Measurements from ENCODE around the gene ACTG1.

ACTG1 gene

GRCh38 chr17:81514739-81515529 is 2.3 kb upstream of the ACTG1 start:
- H3K4me3 ChIP-seq (ENCODE audit: low read length), result peak overlapping the region; percentile 83
- no peak for TF ChIP-seq CTCF (conservative IDR thresholded peaks at IDR 0.05; ENCODE audit: low read length)
- DNase-seq (ENCODE audit: low read depth), result peak; percentile 87

- peak overlapping the region; percentile 69 for H3K4me3 ChIP-seq (ENCODE audit: low read length)
- TF ChIP-seq CTCF (conservative IDR thresholded peaks at IDR 0.05; ENCODE audit: low read length), result no peak
- DNase-seq (ENCODE audit: low read depth), result no peak
These were observed 1.8 kb upstream of the ACTG1 start for GRCh38 chr17:81514489-81514738.

GRCh38 chr17:81513753-81514488 is 1.3 kb upstream of the ACTG1 start:
- TF ChIP-seq CTCF (conservative IDR thresholded peaks at IDR 0.05; ENCODE audit: low read length), result no peak
- DNase-seq (ENCODE audit: low read depth), result peak; percentile 74
- peak overlapping the region; percentile 69 for H3K4me3 ChIP-seq (ENCODE audit: low read length)

- H3K4me3 ChIP-seq (ENCODE audit: low read length), result peak overlapping the region; percentile 69
- peak; percentile 55 for DNase-seq (ENCODE audit: low read depth)
- TF ChIP-seq CTCF (conservative IDR thresholded peaks at IDR 0.05; ENCODE audit: low read length), result no peak
These were observed 763 bp upstream of the ACTG1 start for GRCh38 chr17:81513372-81513752.

- no peak for DNase-seq (ENCODE audit: low read depth)
- TF ChIP-seq CTCF (conservative IDR thresholded peaks at IDR 0.05; ENCODE audit: low read length), result no peak
- H3K4me3 ChIP-seq (ENCODE audit: low read length), result peak overlapping the region; percentile 95
These were observed 616 bp downstream of the ACTG1 start for GRCh38 chr17:81511804-81512561.

DNA sequence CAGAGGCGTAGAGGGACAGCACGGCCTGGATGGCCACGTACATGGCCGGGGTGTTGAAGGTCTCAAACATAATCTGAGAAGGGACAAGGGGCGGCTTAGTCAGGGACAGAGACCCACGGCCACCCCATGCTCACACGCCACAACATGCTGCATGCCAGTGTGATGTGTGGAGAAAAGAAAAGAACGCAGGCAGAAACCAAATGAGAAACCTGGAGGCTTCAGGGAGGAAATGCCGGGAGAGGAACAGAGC is 1.1 kb downstream of the ACTG1 start:
- DNase-seq (ENCODE audit: low read depth), result no peak
- H3K4me3 ChIP-seq (ENCODE audit: low read length), result peak overlapping the region; percentile 95
- TF ChIP-seq CTCF (conservative IDR thresholded peaks at IDR 0.05; ENCODE audit: low read length), result no peak

All from AG10803 (cell line).